Epithelial cell of proximal tubule (primary cell): ENCODE data around the gene F11. TPM values are rescaled to one million over a fixed set of nuclear protein-coding genes. Genes with fewer than 3 reads are reported as not detected.
"Not testable (repeated sequence)": the region's sequence is repeated elsewhere in the genome, so short reads cannot be mapped to it uniquely, and the experiment has no call there.

Experiments used
- DNase-seq: peaks from one replicate; pipeline ENCODE4 v3.0.0-alpha.2; 2011; ENCODE audit warnings: low read depth
- H3K4me3 ChIP-seq: 2 replicates; pipeline ENCODE4 v1.5.1; 2011; ENCODE audit warnings: low read depth, mild to moderate bottlenecking, low read length
- total RNA-seq: library from RNA; depleted of rRNA; stranded (reverse); fragments of >200 nt; gene quantifications from 2 replicates; pipeline ENCODE4 v1.2.3, GENCODE V29; 2015
- TF ChIP-seq, protein P1 (sequence below): conservative IDR thresholded peaks from 2 replicates; pipeline ENCODE4 v1.5.1; 2012; ENCODE audit warnings: low read depth, mild to moderate bottlenecking, low read length

The F11 gene
- total RNA-seq, 1 donor from 2014 or later, result not detected

DNA sequence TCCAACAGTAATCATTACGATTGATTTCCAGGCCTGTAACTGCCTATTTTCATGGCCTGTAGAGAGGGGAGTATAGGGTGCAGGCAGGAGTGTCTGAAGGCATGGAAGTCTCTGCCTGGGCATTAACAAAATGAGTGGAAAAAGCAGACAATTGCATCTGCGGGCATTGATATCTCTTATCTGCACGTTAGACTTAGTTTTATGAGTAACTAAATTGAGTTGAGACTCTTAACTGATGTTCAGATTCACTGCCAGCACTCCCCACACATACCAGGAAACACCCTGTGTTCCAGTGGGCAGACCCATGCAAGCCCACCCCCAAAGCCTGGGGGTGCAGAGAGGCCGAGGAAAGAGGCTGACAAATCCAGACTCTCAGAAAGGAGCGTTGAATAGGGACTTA lies 33.3 kb downstream of the F11 start:
- TF ChIP-seq, protein P1, sequence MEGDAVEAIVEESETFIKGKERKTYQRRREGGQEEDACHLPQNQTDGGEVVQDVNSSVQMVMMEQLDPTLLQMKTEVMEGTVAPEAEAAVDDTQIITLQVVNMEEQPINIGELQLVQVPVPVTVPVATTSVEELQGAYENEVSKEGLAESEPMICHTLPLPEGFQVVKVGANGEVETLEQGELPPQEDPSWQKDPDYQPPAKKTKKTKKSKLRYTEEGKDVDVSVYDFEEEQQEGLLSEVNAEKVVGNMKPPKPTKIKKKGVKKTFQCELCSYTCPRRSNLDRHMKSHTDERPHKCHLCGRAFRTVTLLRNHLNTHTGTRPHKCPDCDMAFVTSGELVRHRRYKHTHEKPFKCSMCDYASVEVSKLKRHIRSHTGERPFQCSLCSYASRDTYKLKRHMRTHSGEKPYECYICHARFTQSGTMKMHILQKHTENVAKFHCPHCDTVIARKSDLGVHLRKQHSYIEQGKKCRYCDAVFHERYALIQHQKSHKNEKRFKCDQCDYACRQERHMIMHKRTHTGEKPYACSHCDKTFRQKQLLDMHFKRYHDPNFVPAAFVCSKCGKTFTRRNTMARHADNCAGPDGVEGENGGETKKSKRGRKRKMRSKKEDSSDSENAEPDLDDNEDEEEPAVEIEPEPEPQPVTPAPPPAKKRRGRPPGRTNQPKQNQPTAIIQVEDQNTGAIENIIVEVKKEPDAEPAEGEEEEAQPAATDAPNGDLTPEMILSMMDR, result no peak
- no peak overlapping the region for H3K4me3 ChIP-seq
- DNase-seq, result no peak

DNA sequence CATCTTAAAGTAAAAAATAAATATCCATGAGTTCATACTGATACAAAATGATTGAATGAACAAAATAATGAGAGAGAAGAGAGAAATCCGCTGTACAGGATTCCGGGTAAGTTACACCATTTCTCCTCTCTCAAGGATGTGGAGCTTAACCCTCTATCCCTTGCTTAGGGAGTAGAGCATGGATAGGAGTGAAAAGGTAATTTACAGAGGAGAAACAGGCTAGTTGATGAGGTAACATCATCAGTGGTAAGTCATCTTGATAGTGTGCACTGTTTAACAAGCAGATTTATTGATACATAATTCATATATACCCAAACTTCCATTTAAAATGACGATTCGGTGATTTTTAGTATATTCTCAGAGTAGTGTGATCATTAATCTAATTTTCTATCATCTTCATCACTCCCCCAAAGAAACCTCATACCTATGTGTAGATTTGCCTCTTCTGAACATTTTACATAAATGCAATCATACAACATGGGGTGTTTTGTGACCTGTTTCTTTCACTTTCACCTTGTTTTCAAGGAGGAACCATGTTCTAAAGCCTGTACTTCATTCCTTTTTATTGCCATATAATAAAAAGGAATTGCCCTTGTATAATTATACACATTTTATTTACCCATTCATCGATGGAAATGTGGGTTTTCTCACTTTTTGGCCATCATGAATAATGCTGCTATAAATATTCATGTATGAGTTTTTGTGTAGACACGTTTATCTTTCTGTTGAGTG lies 34.8 kb downstream of the F11 start:
- H3K4me3 ChIP-seq, result no peak overlapping the region
- TF ChIP-seq, protein P1, result no peak
- no peak for DNase-seq

DNA sequence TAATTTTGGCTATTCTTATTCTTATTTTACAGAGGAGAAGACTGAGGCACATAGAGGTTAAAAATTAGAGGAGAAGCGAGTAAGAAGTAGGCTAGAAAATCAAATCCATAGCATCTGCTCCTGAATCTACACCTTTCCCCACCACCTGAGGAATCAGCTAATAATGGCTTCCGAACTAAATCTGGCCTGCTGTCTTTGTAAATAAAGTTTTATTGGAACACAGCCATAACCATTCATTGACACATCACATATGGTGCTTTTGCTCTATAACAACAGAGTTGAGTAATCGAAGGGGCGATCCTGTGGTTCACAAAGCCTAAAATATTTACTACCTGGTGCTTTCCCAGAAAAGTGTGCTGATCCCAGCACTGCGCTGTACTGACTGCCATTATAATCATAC lies 38.2 kb downstream of the F11 start:
- no peak for DNase-seq
- H3K4me3 ChIP-seq, result no peak overlapping the region

DNA sequence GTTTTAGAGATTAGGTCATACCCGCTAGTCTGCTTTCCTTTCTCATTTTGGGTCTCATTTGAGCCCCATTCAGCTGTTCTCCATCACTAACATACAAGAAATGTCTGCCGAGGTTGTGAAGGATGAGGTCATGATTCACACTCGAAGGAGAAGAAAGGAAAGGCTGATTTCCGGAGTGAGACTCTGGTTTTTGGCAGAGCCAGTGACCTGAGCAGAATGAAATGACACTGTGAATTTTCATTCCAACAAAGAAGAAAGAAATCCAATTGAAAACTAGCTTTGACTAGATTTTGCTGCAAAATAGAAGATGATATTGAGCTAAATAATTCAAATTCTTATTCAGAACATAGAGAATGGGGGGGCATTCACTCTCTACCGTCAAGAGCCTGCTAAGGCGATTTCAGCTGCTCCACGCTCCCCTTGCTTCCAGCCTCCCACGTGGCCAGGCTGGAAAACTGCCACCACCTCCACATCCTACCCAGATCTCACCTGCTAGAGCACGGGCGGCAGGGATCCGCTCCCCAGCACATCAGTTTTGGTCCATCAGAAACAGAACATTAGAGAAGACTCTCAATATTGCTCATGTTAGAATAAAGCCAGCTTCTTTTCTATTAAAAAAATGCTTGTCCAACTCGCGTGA lies 39.0 kb downstream of the F11 start:
- H3K4me3 ChIP-seq, result no peak overlapping the region
- DNase-seq, result no peak
- TF ChIP-seq, protein P1, result no peak

More for the DNA sequence above, 38.2 kb downstream of the F11 start:
- TF ChIP-seq, protein P1, result no peak

DNA sequence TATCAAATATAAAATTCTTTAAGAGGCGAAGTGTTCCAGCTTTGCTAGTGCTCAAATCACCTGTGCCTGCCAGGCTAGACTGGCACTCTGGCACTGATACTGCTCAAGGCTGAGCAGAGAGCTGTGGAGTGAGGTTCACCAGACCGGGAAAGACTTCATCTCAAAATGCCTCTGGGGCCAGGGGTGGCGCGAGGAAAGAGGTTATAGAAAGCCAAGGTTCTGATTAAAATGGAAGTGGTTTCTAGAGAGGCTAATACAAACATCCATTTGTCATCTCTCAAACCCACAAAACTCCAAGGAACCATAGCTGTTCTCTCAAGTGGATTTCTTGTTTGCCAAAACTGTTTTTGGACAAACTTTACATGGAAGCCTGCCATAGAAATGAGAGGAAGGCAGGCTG lies 41.5 kb downstream of the F11 start:
- H3K4me3 ChIP-seq, result no peak overlapping the region
- DNase-seq, result no peak
- TF ChIP-seq, protein P1, result no peak

DNA sequence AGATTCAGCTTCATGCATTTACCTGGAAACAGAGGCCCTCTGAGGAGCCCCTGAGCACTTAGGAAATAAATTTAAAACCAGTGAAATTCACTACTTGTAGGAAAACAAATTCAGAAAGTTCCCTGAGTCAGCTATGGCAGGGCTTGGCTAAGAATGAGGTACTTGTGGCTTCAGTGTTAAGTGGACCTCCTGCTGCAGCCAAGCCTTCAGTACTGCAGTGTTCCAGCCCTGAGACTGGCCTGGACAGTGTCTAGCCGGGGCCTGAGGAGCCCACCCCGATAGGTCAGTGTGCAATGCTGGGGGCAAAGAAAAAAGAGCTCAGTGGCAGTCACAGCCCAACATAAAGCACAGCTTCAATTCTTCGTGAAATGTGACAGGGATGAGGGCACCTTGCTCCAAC lies 41.9 kb downstream of the F11 start:
- TF ChIP-seq, protein P1, result no peak
- DNase-seq, result no peak
- no peak overlapping the region for H3K4me3 ChIP-seq

DNA sequence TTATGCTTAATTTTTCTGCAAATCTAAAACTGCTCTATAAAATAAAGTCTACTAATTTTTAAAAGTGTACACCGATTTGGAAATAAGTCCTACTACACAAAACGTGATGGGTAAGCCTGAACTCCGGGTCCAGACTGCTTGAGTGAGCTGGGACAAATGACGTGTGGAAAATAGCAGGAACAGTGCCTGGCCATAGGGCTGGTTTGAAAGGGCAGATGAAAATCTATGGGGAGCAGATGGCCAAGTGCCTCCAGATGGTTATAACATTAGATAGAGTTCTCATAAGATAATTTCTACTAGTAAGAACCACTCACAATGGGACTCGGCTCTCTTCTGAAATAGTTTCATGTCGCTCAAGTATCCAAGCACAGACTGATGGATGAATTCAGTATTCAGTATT lies 52.5 kb downstream of the F11 start:
- no peak overlapping the region for H3K4me3 ChIP-seq
- no peak for DNase-seq
- TF ChIP-seq, protein P1, result no peak

DNA sequence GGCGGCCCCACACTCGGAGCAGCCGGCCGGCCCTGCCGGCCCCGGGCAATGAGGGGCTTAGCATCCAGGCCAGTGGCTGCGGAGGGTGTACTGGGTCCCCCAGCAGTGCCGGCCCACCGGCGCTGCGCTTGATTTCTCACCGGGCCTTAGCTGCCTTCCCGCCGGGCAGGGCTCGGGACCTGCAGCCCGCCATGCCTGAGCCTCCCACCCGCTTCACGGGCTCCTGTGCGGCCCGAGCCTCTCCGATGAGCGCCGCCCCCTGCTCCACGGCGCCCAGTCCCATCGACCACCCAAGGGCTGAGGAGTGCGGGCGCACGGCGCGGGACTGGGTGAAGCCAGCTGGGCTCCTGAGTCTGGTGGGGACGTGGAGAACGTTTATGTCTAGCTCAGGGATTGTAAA lies 58.7 kb downstream of the F11 start:
- not testable (repeated sequence) for H3K4me3 ChIP-seq

More for the DNA sequence above, 58.7 kb downstream of the F11 start:
- not testable (repeated sequence) for DNase-seq
